Caco-2 (cell line): ENCODE measurements around the gene DCTN4. TPM values are rescaled to one million over a fixed set of nuclear protein-coding genes. Genes with fewer than 3 reads are reported as not detected.

Source experiments
- BruUV-seq: library from RNA; stranded (reverse); fragments of 400-500 nt; replicated peaks from 2 replicates; lab custom pipeline; 2021; lab: Mats Ljungman, UMichigan
- CTCF ChIA-PET: fragments of 300-600 bp; sonication (Branson Sonifier 250); formaldehyde crosslinking; loops from one replicate; lab custom pipeline; 2022; ENCODE audit warnings: antibody characterized with exemption; lab: Charles Lee
- POLR2A ChIA-PET: fragments of 300-600 bp; sonication (Branson Sonifier 250); formaldehyde crosslinking; loops from one replicate; lab custom pipeline; 2022; ENCODE audit warnings: antibody characterized with exemption; lab: Charles Lee
- DNase-seq, 2 experiments: peaks; one replicate each; pipeline versions ENCODE4 v3.0.0 to v3.0.0-alpha.2; 2020 to 2022
- H3K27me3 ChIP-seq: replicated peaks from 2 replicates; pipeline ENCODE4 v1.6.0; 2011; ENCODE audit warnings: low read length; ENCODE audit not compliant: control insufficient read depth, insufficient read depth
- H3K36me3 ChIP-seq: 2 replicates; pipeline ENCODE4 v1.5.1; 2011; ENCODE audit warnings: low read length; ENCODE audit not compliant: control insufficient read depth, insufficient read depth
- H3K4me1 ChIP-seq: fragments of 250-450 bp; sonication (Bioruptor Pico); 2 replicates; pipeline ENCODE4 v1.5.1; 2020; ENCODE audit warnings: mild to moderate bottlenecking
- H3K4me3 ChIP-seq: 2 replicates; pipeline ENCODE4 v1.5.1; 2011; ENCODE audit warnings: low read depth, mild to moderate bottlenecking, control low read depth, low read length
- H3K9me3 ChIP-seq: fragments of 250-450 bp; sonication (Bioruptor Pico); 2 replicates; pipeline ENCODE4 v1.5.1; 2020; ENCODE audit warnings: mild to moderate bottlenecking, moderate library complexity
- H3K27ac Mint-ChIP-seq: one replicate; pipeline ENCODE4 v1.8.0; 2022; ENCODE audit warnings: mixed read lengths; ENCODE audit not compliant: unreplicated experiment
- H3K27me3 Mint-ChIP-seq: one replicate; pipeline ENCODE4 v1.8.0; 2022; ENCODE audit warnings: mixed read lengths; ENCODE audit not compliant: insufficient read depth, unreplicated experiment
- H3K36me3 Mint-ChIP-seq: one replicate; pipeline ENCODE4 v1.8.0; 2022; ENCODE audit warnings: mild to moderate bottlenecking, mixed read lengths; ENCODE audit not compliant: insufficient read depth, unreplicated experiment
- H3K4me1 Mint-ChIP-seq: one replicate; pipeline ENCODE4 v1.8.0; 2022; ENCODE audit warnings: low read depth, mixed read lengths; ENCODE audit not compliant: unreplicated experiment
- H3K4me3 Mint-ChIP-seq: one replicate; pipeline ENCODE4 v1.8.0; 2022; ENCODE audit warnings: mild to moderate bottlenecking, moderate library complexity, mixed read lengths; ENCODE audit not compliant: unreplicated experiment
- H3K9me3 Mint-ChIP-seq: one replicate; pipeline ENCODE4 v1.8.0; 2022; ENCODE audit warnings: mixed read lengths; ENCODE audit not compliant: unreplicated experiment
- CTCF ChIP-seq, 2 experiments: fragments of 200-600 bp in 1 of 2; IDR thresholded peaks; 1 replicate in 1 of 2; 2 replicates in 1 of 2; pipeline versions ENCODE4 v1.5.1 to v1.8.0; 2011 to 2022; ENCODE audit warnings: antibody characterized with exemption in 1 of 2, control low read depth in 1 of 2, inconsistent platforms in 1 of 2, low read depth in 1 of 2, low read length in 1 of 2, mild to moderate bottlenecking in 1 of 2, moderate library complexity in 1 of 2; ENCODE audit not compliant: insufficient read depth in 1 of 2, severe bottlenecking in 1 of 2, unreplicated experiment in 1 of 2
- intact Hi-C: fragments of 100-400 bp; cut with micrococcal nuclease; formaldehyde crosslinking; loops from one replicate; pipeline ENCODE4 v1.10.0; 2022; ENCODE audit not compliant: unreplicated experiment
- total RNA-seq: library from RNA; stranded (reverse); gene quantifications from 2 replicates; pipeline ENCODE4 v1.2.3, GENCODE V29; 2022

DCTN4 gene
- total RNA-seq, 1 experiment from 2014 or later = 62.2 TPM

GRCh38 chr5:150785950-150786349 lies 27.1 kb upstream of the DCTN4 start:
- H3K36me3 Mint-ChIP-seq = peaks cover 9% of the 10 kb centered on the region
- POLR2A ChIA-PET = no interaction called here
- BruUV-seq = no TSS peak
- Histone ChIP-seq H3K27me3 (no peaks in the 10 kb centered on the region), H3K4me3 (no peak overlapping the region), H3K9me3 (no peaks in the 10 kb centered on the region), H3K36me3 (no peaks in the 10 kb centered on the region), H3K4me1 (peaks cover 35% of the 10 kb centered on the region)
- H3K4me1 Mint-ChIP-seq = peaks cover 26% of the 10 kb centered on the region
- TF ChIP-seq CTCF (IDR thresholded peaks at IDR 0.05; ENCODE audit: insufficient read depth in 1 of 2, low read depth in 1 of 2, low read length in 1 of 2, severe bottlenecking in 1 of 2, unreplicated experiment in 1 of 2) = no peak
- CTCF ChIA-PET = interaction anchor here (0.7 kb wide), 1 partner anchor 323 kb away, joined by 3 read pairs; no protein-coding TSS in a partner anchor
- DNase-seq = no peak
- no peak overlapping the region for H3K4me3 Mint-ChIP-seq
- no peaks in the 10 kb centered on the region for H3K27me3 Mint-ChIP-seq
- intact Hi-C loops = no loop called here
- peaks cover 10% of the 10 kb centered on the region for H3K9me3 Mint-ChIP-seq
- no peak overlapping the region for H3K27ac Mint-ChIP-seq

DNA sequence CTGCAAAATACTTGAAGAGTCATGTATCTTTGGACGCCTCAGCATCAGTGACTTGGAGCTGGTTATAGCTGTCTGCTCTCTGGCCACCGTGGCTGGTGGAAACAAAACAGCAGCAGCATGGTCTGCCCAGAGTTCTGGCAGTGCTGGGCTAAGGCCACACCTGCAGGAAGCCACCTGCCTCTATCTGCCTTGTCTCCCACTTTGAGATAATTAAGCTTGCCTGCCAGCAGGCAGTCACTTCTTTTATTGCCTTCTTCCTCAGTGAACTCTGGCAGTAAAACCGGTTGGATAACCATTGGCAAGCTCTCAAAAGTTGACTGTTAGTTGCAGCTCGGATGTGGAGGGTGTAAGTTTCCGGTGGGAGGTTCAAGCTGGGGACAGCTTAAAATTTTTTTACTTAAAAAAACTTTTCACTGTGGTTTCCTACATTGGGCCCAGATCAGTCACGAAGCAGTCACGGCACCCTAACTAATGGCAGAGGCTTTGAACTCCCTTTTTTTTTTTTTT lies 24.7 kb upstream of the DCTN4 start:
- CTCF ChIA-PET = interaction anchor here (0.8 to 1.4 kb wide), 5 partner anchors 18 to 128 kb away, joined by 3 to 9 read pairs (median 5); partner anchors contain the start of genes DCTN4 and IRGM
- H3K27me3 Mint-ChIP-seq = no peaks in the 10 kb centered on the region
- H3K27ac Mint-ChIP-seq = peak overlapping the region; percentile 61
- Histone ChIP-seq H3K9me3 (no peaks in the 10 kb centered on the region), H3K4me1 (peaks cover 38% of the 10 kb centered on the region), H3K4me3 (no peak overlapping the region), H3K36me3 (no peaks in the 10 kb centered on the region), H3K27me3 (no peaks in the 10 kb centered on the region)
- POLR2A ChIA-PET = interaction anchor here (1.2 to 1.8 kb wide), 2 partner anchors 25 to 83 kb away, joined by 6 to 26 read pairs; partner anchors contain the start of genes DCTN4 and RBM22
- intact Hi-C loops = loop anchor here (1.0 kb wide), 2 partner anchors 18 to 82 kb away; partner anchors contain the start of gene RBM22
- no TSS peak for BruUV-seq
- peak; percentile 77 to 88 for DNase-seq
- peaks cover 10% of the 10 kb centered on the region for H3K9me3 Mint-ChIP-seq
- peak overlapping the region; percentile 40 for H3K4me3 Mint-ChIP-seq
- no peak for TF ChIP-seq CTCF (IDR thresholded peaks at IDR 0.05; ENCODE audit: insufficient read depth in 1 of 2, low read depth in 1 of 2, low read length in 1 of 2, severe bottlenecking in 1 of 2, unreplicated experiment in 1 of 2)
- peaks cover 14% of the 10 kb centered on the region for H3K36me3 Mint-ChIP-seq
- H3K4me1 Mint-ChIP-seq = peaks cover 32% of the 10 kb centered on the region

- peak overlapping the region; percentile 61 for H3K27ac Mint-ChIP-seq
- H3K36me3 Mint-ChIP-seq = peaks cover 14% of the 10 kb centered on the region
- Histone ChIP-seq H3K27me3 (no peaks in the 10 kb centered on the region), H3K4me3 (no peak overlapping the region), H3K36me3 (no peaks in the 10 kb centered on the region), H3K9me3 (no peaks in the 10 kb centered on the region), H3K4me1 (peaks cover 40% of the 10 kb centered on the region)
- no peak for TF ChIP-seq CTCF (IDR thresholded peaks at IDR 0.05; ENCODE audit: insufficient read depth in 1 of 2, low read depth in 1 of 2, low read length in 1 of 2, severe bottlenecking in 1 of 2, unreplicated experiment in 1 of 2)
- peak overlapping the region; percentile 40 for H3K4me3 Mint-ChIP-seq
- peaks cover 32% of the 10 kb centered on the region for H3K4me1 Mint-ChIP-seq
- peaks cover 10% of the 10 kb centered on the region for H3K9me3 Mint-ChIP-seq
- POLR2A ChIA-PET = interaction anchor here (1.2 to 1.8 kb wide), 2 partner anchors 24 to 82 kb away, joined by 6 to 26 read pairs; partner anchors contain the start of genes DCTN4 and RBM22
- no peak for DNase-seq
- CTCF ChIA-PET = interaction anchor here (0.8 to 1.4 kb wide), 4 partner anchors 19 to 127 kb away, joined by 3 to 9 read pairs (median 4); partner anchors contain the start of genes DCTN4 and IRGM
- intact Hi-C loops = loop anchor here (1.0 kb wide), 2 partner anchors 18 to 82 kb away; partner anchors contain the start of gene RBM22
- H3K27me3 Mint-ChIP-seq = no peaks in the 10 kb centered on the region
- no TSS peak for BruUV-seq
Measured at GRCh38 chr5:150782850-150783249, 24.0 kb upstream of the DCTN4 start.
